ENCODE results near the gene ASAP2. TPM values are rescaled to one million over a fixed set of nuclear protein-coding genes. Genes with fewer than 3 reads are reported as not detected.

Gene ASAP2
- total RNA-seq, 1 donor from 2014 or later: 49.9 TPM

- no peak for DNase-seq (ENCODE audit: low read depth, low spot score)
Observed at GRCh38 chr2:9400268-9401058, 193.9 kb downstream of the ASAP2 start.

- no peak for DNase-seq (ENCODE audit: low read depth, low spot score)
Observed at GRCh38 chr2:9401059-9401547, 194.5 kb downstream of the ASAP2 start.

GRCh38 chr2:9401646-9402371, 195.2 kb downstream of the ASAP2 start:
- no peak for DNase-seq (ENCODE audit: low read depth, low spot score)

GRCh38 chr2:9403924-9404323, 197.3 kb downstream of the ASAP2 start:
- DNase-seq (ENCODE audit: low read depth, low spot score): no peak

GRCh38 chr2:9404451-9404850, 197.8 kb downstream of the ASAP2 start:
- DNase-seq (ENCODE audit: low read depth, low spot score): no peak

- no peak for DNase-seq (ENCODE audit: low read depth, low spot score)
Observed at GRCh38 chr2:9405636-9406035, 199.0 kb downstream of the ASAP2 start.

GRCh38 chr2:9406529-9407362, 200.1 kb downstream of the ASAP2 start:
- no peak for DNase-seq (ENCODE audit: low read depth, low spot score)

GRCh38 chr2:9407363-9407811, 200.8 kb downstream of the ASAP2 start:
- DNase-seq (ENCODE audit: low read depth, low spot score): no peak

GRCh38 chr2:9408641-9409151, 202.1 kb downstream of the ASAP2 start:
- no peak for DNase-seq (ENCODE audit: low read depth, low spot score)

GRCh38 chr2:9410108-9410507, 203.5 kb downstream of the ASAP2 start:
- DNase-seq (ENCODE audit: low read depth, low spot score): no peak

GRCh38 chr2:9412781-9413180, 206.2 kb downstream of the ASAP2 start:
- DNase-seq (ENCODE audit: low read depth, low spot score): no peak

- no peak for DNase-seq (ENCODE audit: low read depth, low spot score)
Observed at GRCh38 chr2:9415516-9416169, 209.0 kb downstream of the ASAP2 start.

- DNase-seq (ENCODE audit: low read depth, low spot score): no peak
Observed at GRCh38 chr2:9416267-9416961, 209.8 kb downstream of the ASAP2 start.

- DNase-seq (ENCODE audit: low read depth, low spot score): no peak
Observed at GRCh38 chr2:9416962-9417316, 210.3 kb downstream of the ASAP2 start.

- no peak for DNase-seq (ENCODE audit: low read depth, low spot score)
Observed at GRCh38 chr2:9417725-9418124, 211.1 kb downstream of the ASAP2 start.

- DNase-seq (ENCODE audit: low read depth, low spot score): no peak
Observed at GRCh38 chr2:9418746-9419145, 212.1 kb downstream of the ASAP2 start.

- no peak for DNase-seq (ENCODE audit: low read depth, low spot score)
Observed at GRCh38 chr2:9419541-9419940, 212.9 kb downstream of the ASAP2 start.

- DNase-seq (ENCODE audit: low read depth, low spot score): no peak
Observed at GRCh38 chr2:9420495-9420894, 213.9 kb downstream of the ASAP2 start.

- DNase-seq (ENCODE audit: low read depth, low spot score): no peak
Observed at GRCh38 chr2:9422321-9423099, 215.9 kb downstream of the ASAP2 start.
